Duodenal mucosa (tissue), 2 donors: ENCODE data around the gene MYMK.

ENCODE experiments used
- H3K27ac ChIP-seq: one replicate; pipeline ENCODE4 v1.7.0; 2013; ENCODE audit warnings: low read depth, low read length
- H3K27me3 ChIP-seq, 2 donors: one replicate each; pipeline ENCODE4 v1.7.0; 2013; ENCODE audit warnings: low read length in 2 of 2, control low read depth in 1 of 2; ENCODE audit not compliant: insufficient read depth in 2 of 2, control insufficient read depth in 1 of 2
- H3K36me3 ChIP-seq, 2 donors: one replicate each; pipeline ENCODE4 v1.7.0; 2013; ENCODE audit warnings: low read length in 2 of 2, control low read depth in 1 of 2; ENCODE audit not compliant: insufficient read depth in 2 of 2, control insufficient read depth in 1 of 2
- H3K4me1 ChIP-seq, 2 donors: one replicate each; pipeline ENCODE4 v1.7.0; 2013; ENCODE audit warnings: low read length in 2 of 2, control low read depth in 1 of 2; ENCODE audit not compliant: insufficient read depth in 2 of 2, control insufficient read depth in 1 of 2
- H3K4me3 ChIP-seq, 2 donors: one replicate each; pipeline ENCODE4 v1.7.0; 2013; ENCODE audit warnings: low read length in 2 of 2, low read depth in 1 of 2
- H3K9ac ChIP-seq, 2 donors: one replicate each; pipeline ENCODE4 v1.7.0; 2013; ENCODE audit warnings: low read length in 2 of 2, low read depth in 1 of 2
- H3K9me3 ChIP-seq, 2 donors: one replicate each; pipeline ENCODE4 v1.7.0; 2013; ENCODE audit warnings: low read length in 2 of 2, control low read depth in 1 of 2; ENCODE audit not compliant: control insufficient read depth in 1 of 2

The MYMK gene

DNA sequence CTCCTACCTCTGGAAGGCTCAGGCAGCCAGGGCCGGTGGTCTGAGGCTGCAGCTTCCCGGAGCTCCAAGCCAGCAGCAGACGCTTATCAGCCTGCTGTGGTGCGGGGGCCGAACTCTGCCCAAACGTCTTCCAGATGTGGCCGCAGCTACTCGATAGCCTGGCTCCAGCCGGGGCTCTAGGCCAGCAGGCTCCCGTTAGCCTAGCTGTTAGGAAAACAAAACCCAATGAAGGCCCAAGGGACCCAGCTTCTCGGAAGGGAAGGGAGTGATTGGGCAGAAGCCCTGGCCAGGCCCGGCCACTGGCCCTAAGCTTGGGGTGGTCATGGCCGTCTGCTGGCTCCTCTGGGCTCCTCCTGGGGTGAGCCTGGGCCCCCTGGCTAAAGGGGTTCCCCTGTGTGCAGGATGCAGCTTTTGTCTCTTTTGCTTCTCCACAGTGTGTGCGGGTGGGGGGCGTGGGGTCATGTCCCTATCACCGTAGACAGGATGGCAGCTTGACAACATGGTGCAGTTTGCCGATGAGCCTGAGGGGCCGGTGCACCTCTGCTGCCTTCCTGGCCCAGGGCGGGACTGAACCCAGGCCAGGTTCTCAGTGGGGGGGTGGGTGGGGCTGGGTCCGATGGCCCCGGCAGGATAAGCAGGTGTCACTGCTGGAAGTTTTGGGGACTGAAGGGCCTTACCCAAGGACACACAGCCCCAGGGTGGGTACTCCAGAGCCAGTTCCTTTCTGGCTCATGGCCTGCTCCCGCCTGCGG lies 18.7 kb downstream of the MYMK start:
- peaks cover 10% of the 10 kb centered on the region in 2 donors for H3K4me1 ChIP-seq
- no peak overlapping the region for H3K27ac ChIP-seq
- no peaks in the 10 kb centered on the region for H3K27me3 ChIP-seq
- H3K36me3 ChIP-seq: no peaks in the 10 kb centered on the region
- peaks cover 11 to 12% of the 10 kb centered on the region in 2 donors for H3K9me3 ChIP-seq
- no peak overlapping the region for H3K9ac ChIP-seq
- no peak overlapping the region for H3K4me3 ChIP-seq

GRCh38 chr9:133505186-133505830 lies 19.5 kb downstream of the MYMK start:
- Histone ChIP-seq H3K9ac (no peak overlapping the region), H3K36me3 (no peaks in the 10 kb centered on the region), H3K27me3 (no peaks in the 10 kb centered on the region), H3K27ac (no peak overlapping the region), H3K4me3 (no peak overlapping the region), H3K4me1 (peaks cover 10% of the 10 kb centered on the region in 2 donors), H3K9me3 (peaks cover 11 to 12% of the 10 kb centered on the region in 2 donors)

DNA sequence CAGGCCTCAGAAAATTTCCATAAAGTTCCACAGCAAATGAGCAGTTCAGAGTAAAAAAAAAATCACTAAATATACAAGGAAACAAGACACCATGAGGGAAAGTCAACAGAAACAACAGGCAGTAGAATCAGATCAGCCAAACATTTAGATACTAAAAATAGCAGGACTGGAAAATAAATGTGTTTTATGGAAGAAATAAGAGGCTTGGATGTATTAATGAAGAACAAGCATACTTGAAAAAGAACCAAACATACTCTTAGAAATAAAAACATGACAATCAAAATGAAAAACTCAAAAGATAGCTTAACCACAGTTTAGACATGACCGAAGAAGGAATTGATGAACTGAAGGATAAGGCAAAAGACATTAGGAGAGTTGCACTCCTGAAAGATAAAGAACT lies 22.6 kb downstream of the MYMK start:
- Histone ChIP-seq H3K36me3 (no peaks in the 10 kb centered on the region), H3K4me1 (peaks cover 0 to 10% of the 10 kb centered on the region in 2 donors), H3K4me3 (no peak overlapping the region), H3K9me3 (peaks cover 11 to 12% of the 10 kb centered on the region in 2 donors), H3K27me3 (peaks cover 0 to 10% of the 10 kb centered on the region in 2 donors), H3K9ac (no peak overlapping the region), H3K27ac (no peak overlapping the region)

DNA sequence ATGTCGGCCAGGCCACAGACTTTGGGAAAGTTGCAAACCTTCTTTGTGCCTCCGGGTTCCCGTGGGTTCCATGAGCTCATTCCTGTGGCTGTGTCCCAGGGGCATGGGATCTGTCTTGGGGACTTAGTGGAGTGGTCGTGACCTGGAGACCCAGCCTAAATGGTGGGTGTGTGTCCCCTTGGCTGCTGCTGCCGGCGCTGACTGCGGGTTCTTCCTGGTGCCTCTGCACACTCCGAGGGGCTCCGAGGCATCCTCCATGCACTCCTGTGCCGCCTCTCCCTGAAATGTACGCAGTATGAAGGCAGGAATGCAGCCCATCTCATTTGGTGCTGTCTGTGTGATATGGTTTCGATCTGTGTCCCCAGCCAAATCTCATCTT lies 24.9 kb downstream of the MYMK start:
- Histone ChIP-seq H3K27ac (no peak overlapping the region), H3K36me3 (no peaks in the 10 kb centered on the region), H3K9ac (no peak overlapping the region), H3K27me3 (peaks cover 0 to 10% of the 10 kb centered on the region in 2 donors), H3K4me1 (peaks cover 0 to 10% of the 10 kb centered on the region in 2 donors), H3K4me3 (no peak overlapping the region), H3K9me3 (peaks cover 11 to 12% of the 10 kb centered on the region in 2 donors)

DNA sequence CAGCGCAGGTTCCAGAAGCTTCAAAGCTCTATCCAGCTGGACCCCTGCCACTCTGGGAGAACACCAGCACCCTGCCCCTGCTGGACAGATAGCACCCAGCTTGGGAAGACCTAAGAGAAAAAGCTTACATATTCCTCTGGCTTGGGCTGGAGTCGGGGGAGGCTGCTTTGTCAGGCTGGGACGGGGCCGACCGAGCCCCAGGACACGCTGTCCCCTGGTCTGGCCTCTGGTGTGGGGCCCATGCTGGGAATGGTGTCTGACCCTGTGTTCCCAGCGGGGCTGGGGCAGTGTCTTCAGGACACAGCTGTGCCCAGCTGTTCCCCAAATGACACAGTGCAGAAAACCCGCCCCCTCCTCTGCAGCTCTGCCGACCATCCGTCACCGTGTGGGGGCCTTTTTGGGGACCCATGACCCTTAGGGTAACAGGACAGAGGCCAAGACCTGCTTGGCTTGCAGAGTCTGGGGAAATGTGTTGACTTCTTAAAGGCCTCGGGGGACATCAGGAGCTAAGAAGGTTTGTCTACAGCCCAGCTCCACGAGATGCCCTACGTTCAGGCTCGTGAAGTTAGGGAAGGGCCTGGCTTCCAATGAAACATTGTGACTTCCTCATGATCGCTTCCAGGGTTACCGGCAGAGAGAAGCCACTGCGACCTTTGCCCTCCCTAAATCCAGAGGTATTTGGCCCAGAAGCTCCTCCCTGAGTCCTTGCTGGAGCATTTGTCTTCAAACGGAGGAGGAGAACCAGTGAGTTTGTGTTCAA lies 25.4 kb downstream of the MYMK start:
- H3K27me3 ChIP-seq: peaks cover 0 to 10% of the 10 kb centered on the region in 2 donors
- no peak overlapping the region for H3K9ac ChIP-seq
- H3K9me3 ChIP-seq: peaks cover 11 to 12% of the 10 kb centered on the region in 2 donors
- no peaks in the 10 kb centered on the region for H3K36me3 ChIP-seq
- no peak overlapping the region for H3K4me3 ChIP-seq
- no peak overlapping the region for H3K27ac ChIP-seq
- H3K4me1 ChIP-seq: peaks cover 0 to 10% of the 10 kb centered on the region in 2 donors

GRCh38 chr9:133496861-133497842 lies 27.6 kb downstream of the MYMK start:
- Histone ChIP-seq H3K9me3 (peaks cover 6 to 10% of the 10 kb centered on the region in 2 donors), H3K27me3 (peaks cover 0 to 10% of the 10 kb centered on the region in 2 donors), H3K36me3 (no peaks in the 10 kb centered on the region), H3K4me3 (no peak overlapping the region), H3K4me1 (peaks cover 0 to 10% of the 10 kb centered on the region in 2 donors), H3K27ac (no peak overlapping the region), H3K9ac (no peak overlapping the region)

DNA sequence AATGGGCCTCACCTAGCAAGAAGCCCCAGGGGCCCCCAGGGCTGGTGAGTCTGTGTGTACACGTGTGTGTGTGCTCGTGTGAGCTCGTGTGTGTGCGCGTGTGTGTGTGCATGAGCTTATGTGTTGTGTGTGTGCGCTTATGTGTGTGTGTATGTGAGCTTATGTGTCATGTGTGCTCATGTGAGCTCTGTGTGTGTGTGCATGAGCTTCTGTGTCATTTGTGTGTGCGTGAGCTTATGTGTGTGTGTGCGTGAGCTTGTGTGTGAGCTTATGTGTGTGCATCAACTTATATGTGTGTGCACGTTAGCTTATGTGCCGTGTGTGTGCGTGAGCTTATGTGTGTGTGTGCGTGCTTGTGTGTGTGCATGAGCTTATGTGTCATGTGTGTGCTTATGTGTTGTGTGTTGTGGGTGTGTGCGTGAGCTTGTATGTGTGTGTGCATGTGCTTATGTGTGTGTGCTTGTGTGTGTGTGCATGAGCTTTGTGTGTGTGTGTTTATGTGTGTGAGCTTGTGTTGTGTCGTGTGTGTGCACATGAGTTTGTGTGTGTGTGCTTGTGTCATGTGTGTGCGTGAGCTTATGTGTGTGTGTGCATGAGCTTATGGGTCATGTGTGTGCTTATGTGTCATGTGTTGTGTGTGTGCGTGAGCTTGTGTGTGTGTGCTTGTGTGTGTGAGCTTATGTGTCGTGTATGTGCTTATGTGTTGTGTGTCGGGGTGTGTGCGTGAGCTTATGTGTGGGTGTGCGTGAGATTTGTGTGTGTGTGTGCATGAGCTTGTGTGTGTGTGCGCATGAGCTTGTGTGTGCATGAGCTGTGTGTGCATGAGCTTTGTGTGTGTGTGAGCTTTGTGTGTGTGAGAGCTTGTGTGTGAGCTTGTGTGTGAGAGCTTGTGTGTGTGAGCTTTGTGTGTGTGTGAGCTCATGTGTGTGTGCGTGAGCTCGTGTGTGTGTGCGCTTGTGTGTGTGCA lies 29.1 kb downstream of the MYMK start:
- peaks cover 0 to 10% of the 10 kb centered on the region in 2 donors for H3K4me1 ChIP-seq
- no peak overlapping the region for H3K9ac ChIP-seq
- H3K4me3 ChIP-seq: no peak overlapping the region
- peaks cover 0 to 10% of the 10 kb centered on the region in 2 donors for H3K27me3 ChIP-seq
- no peaks in the 10 kb centered on the region for H3K9me3 ChIP-seq
- H3K36me3 ChIP-seq: no peaks in the 10 kb centered on the region
- H3K27ac ChIP-seq: no peak overlapping the region

DNA sequence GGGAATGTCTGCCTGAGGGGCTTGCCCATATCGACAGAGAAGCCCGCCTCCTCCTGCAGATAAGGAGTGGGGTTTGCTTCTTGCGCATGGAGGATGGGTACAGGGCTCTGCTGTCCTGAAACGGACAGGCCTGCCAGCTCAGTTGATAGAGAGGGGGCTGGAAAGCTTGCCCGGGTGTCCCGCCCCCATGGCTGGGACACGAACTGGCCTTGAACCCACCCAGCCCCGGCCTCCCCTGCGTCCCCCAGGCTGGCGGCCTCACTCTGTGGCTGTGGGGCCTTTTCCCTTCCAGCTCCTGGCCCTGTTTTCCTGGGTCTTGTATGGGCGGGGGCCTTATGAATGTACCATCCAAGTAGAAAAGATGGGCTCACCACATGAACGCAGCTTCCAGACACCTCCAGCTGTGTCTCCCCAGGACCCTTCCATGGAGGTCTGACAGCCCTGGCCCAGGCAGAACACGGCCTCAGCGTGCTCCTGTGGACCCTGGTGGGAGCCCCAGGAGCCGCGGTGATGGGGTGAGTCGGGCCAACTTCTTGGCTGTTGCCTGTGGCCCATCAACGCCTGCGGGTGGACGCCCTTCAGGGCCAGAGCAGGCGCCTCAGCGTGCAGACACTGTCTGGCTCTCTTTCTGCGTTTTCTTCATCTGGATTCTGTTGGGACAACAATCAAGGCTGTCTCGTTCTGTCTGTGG lies 30.0 kb downstream of the MYMK start:
- H3K36me3 ChIP-seq: no peaks in the 10 kb centered on the region
- peaks cover 0 to 10% of the 10 kb centered on the region in 2 donors for H3K4me1 ChIP-seq
- no peak overlapping the region for H3K4me3 ChIP-seq
- peaks cover 0 to 13% of the 10 kb centered on the region in 2 donors for H3K27me3 ChIP-seq
- H3K27ac ChIP-seq: no peak overlapping the region
- no peak overlapping the region for H3K9ac ChIP-seq
- H3K9me3 ChIP-seq: no peaks in the 10 kb centered on the region
